ENCODE data around the gene TUBB6. TPM values are rescaled to one million over a fixed set of nuclear protein-coding genes. Genes with fewer than 3 reads are reported as not detected.

Gene TUBB6
- total RNA-seq, 1 experiment from 2014 or later: 197 TPM

- CTCF ChIA-PET: no interaction called here
- POLR2A ChIA-PET (ENCODE audit: low non-redundant PET): no interaction called here
- Histone ChIP-seq H3K4me1 (ENCODE audit: insufficient read depth, low read length, poor library complexity, severe bottlenecking) (peaks cover 25% of the 10 kb centered on the region), H3K27me3 (replicated peaks; ENCODE audit: insufficient read depth, low read depth, low read length, poor library complexity) (no peaks in the 10 kb centered on the region), H3K9me3 (ENCODE audit: low read depth, low read length, poor library complexity, severe bottlenecking) (no peaks in the 10 kb centered on the region), H3K36me3 (ENCODE audit: insufficient read depth, low read length, poor library complexity, severe bottlenecking) (peaks cover 43% of the 10 kb centered on the region), H3K4me3 (ENCODE audit: low read depth, low read length, poor library complexity, severe bottlenecking) (no peak overlapping the region), H3K27ac (ENCODE audit: low read depth, low read length, poor library complexity, severe bottlenecking) (no peak overlapping the region)
- TF ChIP-seq EZH2 (IDR thresholded peaks at IDR 0.05; ENCODE audit: borderline replicate concordance, low read depth, low read length, poor library complexity, severe bottlenecking) (no peak), CTCF (conservative IDR thresholded peaks at IDR 0.05; ENCODE audit: low read depth, low read length) (no peak)
- DNase-seq (ENCODE audit: low spot score): no peak
- intact Hi-C loops (cut with micrococcal nuclease; ENCODE audit: unreplicated experiment): no loop called here
- BruUV-seq (replicated peaks): no TSS peak
Observed at GRCh38 chr18:12336171-12336613, 28.2 kb downstream of the TUBB6 start.

- peaks cover 25% of the 10 kb centered on the region for H3K4me1 ChIP-seq (ENCODE audit: insufficient read depth, low read length, poor library complexity, severe bottlenecking)
- intact Hi-C loops (cut with micrococcal nuclease; ENCODE audit: unreplicated experiment): no loop called here
- ChIA-PET POLR2A (ENCODE audit: low non-redundant PET) (no interaction called here), CTCF (no interaction called here)
- no peaks in the 10 kb centered on the region for H3K9me3 ChIP-seq (ENCODE audit: low read depth, low read length, poor library complexity, severe bottlenecking)
- H3K4me3 ChIP-seq (ENCODE audit: low read depth, low read length, poor library complexity, severe bottlenecking): no peak overlapping the region
- H3K27me3 ChIP-seq (replicated peaks; ENCODE audit: insufficient read depth, low read depth, low read length, poor library complexity): no peaks in the 10 kb centered on the region
- peaks cover 41% of the 10 kb centered on the region for H3K36me3 ChIP-seq (ENCODE audit: insufficient read depth, low read length, poor library complexity, severe bottlenecking)
- BruUV-seq (replicated peaks): no TSS peak
- TF ChIP-seq EZH2 (IDR thresholded peaks at IDR 0.05; ENCODE audit: borderline replicate concordance, low read depth, low read length, poor library complexity, severe bottlenecking) (no peak), CTCF (conservative IDR thresholded peaks at IDR 0.05; ENCODE audit: low read depth, low read length) (no peak)
- no peak overlapping the region for H3K27ac ChIP-seq (ENCODE audit: low read depth, low read length, poor library complexity, severe bottlenecking)
- DNase-seq (ENCODE audit: low spot score): no peak
Observed at GRCh38 chr18:12336887-12337286, 28.8 kb downstream of the TUBB6 start.

- Histone ChIP-seq H3K36me3 (ENCODE audit: insufficient read depth, low read length, poor library complexity, severe bottlenecking) (peaks cover 53% of the 10 kb centered on the region), H3K4me1 (ENCODE audit: insufficient read depth, low read length, poor library complexity, severe bottlenecking) (peaks cover 25% of the 10 kb centered on the region), H3K4me3 (ENCODE audit: low read depth, low read length, poor library complexity, severe bottlenecking) (no peak overlapping the region), H3K27ac (ENCODE audit: low read depth, low read length, poor library complexity, severe bottlenecking) (no peak overlapping the region), H3K9me3 (ENCODE audit: low read depth, low read length, poor library complexity, severe bottlenecking) (no peaks in the 10 kb centered on the region), H3K27me3 (replicated peaks; ENCODE audit: insufficient read depth, low read depth, low read length, poor library complexity) (no peaks in the 10 kb centered on the region)
- no peak for DNase-seq (ENCODE audit: low spot score)
- POLR2A ChIA-PET (ENCODE audit: low non-redundant PET): no interaction called here
- no peak for TF ChIP-seq CTCF (conservative IDR thresholded peaks at IDR 0.05; ENCODE audit: low read depth, low read length)
- no peak for TF ChIP-seq EZH2 (IDR thresholded peaks at IDR 0.05; ENCODE audit: borderline replicate concordance, low read depth, low read length, poor library complexity, severe bottlenecking)
- CTCF ChIA-PET: no interaction called here
- intact Hi-C loops (cut with micrococcal nuclease; ENCODE audit: unreplicated experiment): no loop called here
- no TSS peak for BruUV-seq (replicated peaks)
Observed at GRCh38 chr18:12338382-12338781, 30.3 kb downstream of the TUBB6 start.

All from A673 (cell line).